Neural progenitor cell (in vitro differentiated cells): ENCODE results near the gene SP100. TPM values are rescaled to one million over a fixed set of nuclear protein-coding genes. Genes with fewer than 3 reads are reported as not detected.

Experiments used
- DNase-seq: peaks from one replicate; pipeline ENCODE4 v3.0.0-alpha.2; 2016; ENCODE audit warnings: low spot score
- H2AFZ ChIP-seq: fragments of 200-600 bp; sonication (generic); replicated peaks from 2 replicates; pipeline ENCODE4 v1.6.1; 2016; ENCODE audit warnings: antibody characterized with exemption
- H3F3A ChIP-seq: fragments of 200-600 bp; sonication (generic); 2 replicates; pipeline ENCODE4 v1.6.1; 2016; ENCODE audit warnings: antibody characterized with exemption, low read depth
- H3K27ac ChIP-seq: fragments of 200-600 bp; sonication (generic); 2 replicates; pipeline ENCODE4 v1.5.1; 2016; ENCODE audit warnings: mild to moderate bottlenecking
- H3K27me3 ChIP-seq: fragments of 200-600 bp; sonication (generic); 2 replicates; pipeline ENCODE4 v1.6.1; 2016; ENCODE audit warnings: mild to moderate bottlenecking, moderate library complexity
- H3K36me3 ChIP-seq: fragments of 200-600 bp; sonication (generic); 2 replicates; pipeline ENCODE4 v1.5.1; 2016
- H3K4me1 ChIP-seq: fragments of 200-600 bp; sonication (generic); 2 replicates; pipeline ENCODE4 v1.6.1; 2016; ENCODE audit warnings: mixed run types
- H3K4me2 ChIP-seq: fragments of 200-600 bp; sonication (generic); 2 replicates; pipeline ENCODE4 v1.6.1; 2016
- H3K4me3 ChIP-seq: fragments of 200-600 bp; sonication (generic); 2 replicates; pipeline ENCODE4 v1.5.1; 2016
- H3K79me2 ChIP-seq: fragments of 200-600 bp; sonication (generic); 2 replicates; pipeline ENCODE4 v1.6.1; 2016; ENCODE audit warnings: low read depth
- H3K9ac ChIP-seq: fragments of 200-600 bp; sonication (generic); 2 replicates; pipeline ENCODE4 v1.6.1; 2016
- H3K9me3 ChIP-seq: fragments of 200-600 bp; sonication (generic); 2 replicates; pipeline ENCODE4 v1.5.1; 2016; ENCODE audit warnings: low read depth
- H4K20me1 ChIP-seq: fragments of 200-600 bp; sonication (generic); 2 replicates; pipeline ENCODE4 v1.6.1; 2016; ENCODE audit warnings: low read depth
- H3K27ac Mint-ChIP-seq: 3 replicates; pipeline ENCODE4 v1.8.0; 2021; ENCODE audit warnings: mixed read lengths
- H3K27me3 Mint-ChIP-seq: 2 replicates; pipeline ENCODE4 v1.8.0; 2022; ENCODE audit warnings: low read depth, mild to moderate bottlenecking, inconsistent platforms, moderate library complexity, mixed read lengths; ENCODE audit not compliant: insufficient read depth
- H3K36me3 Mint-ChIP-seq: 3 replicates; pipeline ENCODE4 v1.8.0; 2021; ENCODE audit warnings: mixed read lengths
- H3K4me1 Mint-ChIP-seq: 3 replicates; pipeline ENCODE4 v1.8.0; 2021; ENCODE audit warnings: mixed read lengths
- H3K4me3 Mint-ChIP-seq: 3 replicates; pipeline ENCODE4 v1.8.0; 2021; ENCODE audit warnings: mild to moderate bottlenecking, moderate library complexity, mixed read lengths
- H3K9me3 Mint-ChIP-seq: 3 replicates; pipeline ENCODE4 v1.8.0; 2020; ENCODE audit warnings: mixed read lengths
- CTCF ChIP-seq: fragments of 200-600 bp; sonication (generic); IDR thresholded peaks from 2 replicates; pipeline ENCODE4 v1.5.1; 2017; ENCODE audit warnings: antibody characterized with exemption, mild to moderate bottlenecking
- EZH2 ChIP-seq: fragments of 200-600 bp; sonication (generic); IDR thresholded peaks from 2 replicates; pipeline ENCODE4 v1.6.1; 2017; ENCODE audit warnings: antibody characterized with exemption, mild to moderate bottlenecking, moderate library complexity
- EZH2phosphoT487 ChIP-seq: fragments of 200-600 bp; sonication (generic); IDR thresholded peaks from 2 replicates; pipeline ENCODE4 v1.6.1; 2017; ENCODE audit warnings: antibody characterized with exemption
- small RNA-seq: library from RNA; depleted of rRNA; stranded (forward); fragments of <200 nt; gene quantifications from one replicate; pipeline ENCODE3, GENCODE V24; 2015
- total RNA-seq: library from RNA; depleted of rRNA; stranded (reverse); fragments of >200 nt; gene quantifications from 2 replicates; pipeline ENCODE4 v1.2.3, GENCODE V29; 2015; ENCODE audit warnings: low replicate concordance

The SP100 gene
- total RNA-seq, 1 donor from 2014 or later: 0.69 TPM

- Histone ChIP-seq H3K27ac (no peak overlapping the region), H3K9me3 (no peaks in the 10 kb centered on the region), H3K79me2 (no peaks in the 10 kb centered on the region), H3K36me3 (no peaks in the 10 kb centered on the region), H3K9ac (no peak overlapping the region), H3K4me2 (no peak overlapping the region), H3K4me1 (no peaks in the 10 kb centered on the region), H4K20me1 (no peaks in the 10 kb centered on the region), H3F3A (no peaks in the 10 kb centered on the region), H3K27me3 (no peaks in the 10 kb centered on the region), H2AFZ (no peak overlapping the region), H3K4me3 (no peak overlapping the region)
- Mint-ChIP-seq H3K36me3 (no peaks in the 10 kb centered on the region), H3K4me1 (no peaks in the 10 kb centered on the region), H3K4me3 (no peak overlapping the region), H3K9me3 (no peaks in the 10 kb centered on the region), H3K27ac (no peak overlapping the region), H3K27me3 (peaks cover 2% of the 10 kb centered on the region)
- TF ChIP-seq EZH2phosphoT487: no peak
- no peak for TF ChIP-seq EZH2
- TF ChIP-seq CTCF: no peak
- no peak for DNase-seq
Measured at GRCh38 chr2:230590333-230590732, 174.3 kb downstream of the SP100 start.

DNA sequence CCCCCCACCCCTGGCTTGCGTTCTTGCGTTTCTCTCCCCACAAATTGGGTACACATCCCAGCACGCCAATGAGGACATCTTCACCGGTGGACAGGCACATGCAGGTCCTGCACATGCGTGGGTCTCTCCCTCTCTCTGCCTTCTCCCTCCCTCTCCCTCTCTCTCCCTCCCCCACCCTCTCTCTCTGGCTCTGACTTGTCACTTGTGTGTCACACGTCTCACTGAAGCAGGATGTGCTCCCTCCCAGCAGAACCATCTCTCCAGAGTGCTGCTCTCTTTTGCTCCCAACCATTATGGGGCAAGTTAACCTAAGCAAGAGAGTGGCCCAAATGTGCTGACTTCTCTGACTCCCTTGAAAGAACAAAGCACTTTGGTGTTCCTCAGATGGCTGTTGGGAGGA is 175.8 kb downstream of the SP100 start:
- no peaks in the 10 kb centered on the region for H3K4me1 Mint-ChIP-seq
- no peaks in the 10 kb centered on the region for H3K27me3 ChIP-seq
- no peak overlapping the region for H3K4me3 ChIP-seq
- no peak overlapping the region for H3K9ac ChIP-seq
- no peaks in the 10 kb centered on the region for H4K20me1 ChIP-seq
- H3K27ac Mint-ChIP-seq: no peak overlapping the region
- no peaks in the 10 kb centered on the region for H3K9me3 Mint-ChIP-seq
- no peaks in the 10 kb centered on the region for H3F3A ChIP-seq
- no peak overlapping the region for H3K4me2 ChIP-seq
- no peak overlapping the region for H2AFZ ChIP-seq
- DNase-seq: no peak
- TF ChIP-seq CTCF (no peak), EZH2 (no peak), EZH2phosphoT487 (no peak)
- H3K27ac ChIP-seq: no peak overlapping the region
- H3K27me3 Mint-ChIP-seq: peaks cover 2% of the 10 kb centered on the region
- no peak overlapping the region for H3K4me3 Mint-ChIP-seq
- H3K79me2 ChIP-seq: no peaks in the 10 kb centered on the region
- H3K9me3 ChIP-seq: no peaks in the 10 kb centered on the region
- no peaks in the 10 kb centered on the region for H3K4me1 ChIP-seq
- no peaks in the 10 kb centered on the region for H3K36me3 Mint-ChIP-seq
- H3K36me3 ChIP-seq: no peaks in the 10 kb centered on the region

DNA sequence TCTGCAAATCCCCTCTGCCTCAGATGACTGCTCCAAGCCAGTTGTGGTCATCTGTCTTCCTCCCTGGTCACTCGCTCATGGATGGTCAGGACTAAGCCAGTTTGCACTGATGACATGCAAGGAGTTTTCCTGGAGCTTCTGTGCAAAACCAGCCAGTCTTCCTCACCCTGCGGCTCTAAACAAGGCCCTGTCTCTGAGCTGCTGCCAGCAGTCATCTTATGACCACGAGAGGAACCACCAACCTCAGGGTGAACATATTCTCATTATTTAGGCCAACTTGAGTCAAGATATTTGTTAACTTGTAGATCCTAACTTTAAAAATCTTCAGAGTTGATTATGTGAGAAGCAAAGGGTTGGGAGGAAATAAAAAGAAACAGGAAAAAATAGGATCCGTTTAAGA is 176.8 kb downstream of the SP100 start:
- TF ChIP-seq EZH2: no peak
- no peak for TF ChIP-seq EZH2phosphoT487
- TF ChIP-seq CTCF: no peak
- H3K27ac ChIP-seq: no peak overlapping the region
- peaks cover 2% of the 10 kb centered on the region for H3K27me3 Mint-ChIP-seq
- H3K36me3 ChIP-seq: no peaks in the 10 kb centered on the region
- no peak overlapping the region for H3K4me3 Mint-ChIP-seq
- H3K4me3 ChIP-seq: no peak overlapping the region
- H2AFZ ChIP-seq: no peak overlapping the region
- no peak overlapping the region for H3K27ac Mint-ChIP-seq
- H3K4me2 ChIP-seq: no peak overlapping the region
- H3K79me2 ChIP-seq: no peaks in the 10 kb centered on the region
- no peaks in the 10 kb centered on the region for H3K27me3 ChIP-seq
- no peak overlapping the region for H3K9ac ChIP-seq
- no peaks in the 10 kb centered on the region for H3F3A ChIP-seq
- H3K9me3 ChIP-seq: no peaks in the 10 kb centered on the region
- H3K36me3 Mint-ChIP-seq: no peaks in the 10 kb centered on the region
- no peaks in the 10 kb centered on the region for H3K4me1 Mint-ChIP-seq
- H4K20me1 ChIP-seq: no peaks in the 10 kb centered on the region
- no peaks in the 10 kb centered on the region for H3K9me3 Mint-ChIP-seq
- no peak for DNase-seq
- H3K4me1 ChIP-seq: no peaks in the 10 kb centered on the region

Small RNA genes lying within 50 kb of the gene (small RNA-seq; reads per million reads assigned to genes)
- gene HMGB1P3 (not detected), gene RN7SL834P (not detected), gene RNU6-451P (not detected)

Other genes with a start within 250 kb of the SP100 start
- gene SP110, start 196.2 kb upstream of the SP100 start, total RNA-seq: 0.65 and 1.3 TPM in 2 replicates
- 0.06 TPM in 1 of 2 replicates, not detected in the other for gene SP140, start 190.5 kb upstream of the SP100 start, total RNA-seq
- 2.0 and 2.1 TPM in 2 replicates for gene SP140L, start 89.0 kb upstream of the SP100 start, total RNA-seq